Spleen (tissue), 13 donors: ENCODE measurements around the gene FBN1. TPM values are rescaled to one million over a fixed set of nuclear protein-coding genes. Genes with fewer than 3 reads are reported as not detected.

Source experiments
- DNase-seq: peaks from one replicate; pipeline ENCODE4 v3.0.0-alpha.2; 2020
- H3K27ac ChIP-seq, 8 donors: fragments of 200-600 bp; sonication (generic) in 7 of 8; 1 replicate in 4 of 8; 2 replicates in 4 of 8; pipeline versions ENCODE4 v1.5.0 to v1.8.0; 2016 to 2021; ENCODE audit warnings: inconsistent platforms in 4 of 8, mild to moderate bottlenecking in 4 of 8, moderate library complexity in 1 of 8
- H3K27me3 ChIP-seq, 7 donors: fragments of 200-600 bp; sonication (generic) in 6 of 7; replicated peaks in 1 of 7; 1 replicate in 4 of 7; 2 replicates in 3 of 7; pipeline versions ENCODE4 v1.5.0 to v1.8.0; 2016 to 2021; ENCODE audit warnings: inconsistent platforms in 3 of 7, mild to moderate bottlenecking in 1 of 7
- H3K36me3 ChIP-seq, 6 donors: fragments of 200-600 bp; sonication (generic) in 5 of 6; 1 replicate in 4 of 6; 2 replicates in 2 of 6; pipeline versions ENCODE4 v1.5.0 to v1.8.0; 2016 to 2021; ENCODE audit warnings: inconsistent platforms in 2 of 6
- H3K4me1 ChIP-seq, 6 donors: fragments of 200-600 bp; sonication (generic) in 5 of 6; 1 replicate in 3 of 6; 2 replicates in 3 of 6; pipeline versions ENCODE4 v1.5.0 to v1.8.0; 2016 to 2021; ENCODE audit warnings: inconsistent platforms in 3 of 6
- H3K4me3 ChIP-seq, 8 donors: fragments of 200-600 bp; sonication (generic) in 7 of 8; 1 replicate in 4 of 8; 2 replicates in 4 of 8; pipeline versions ENCODE4 v1.5.0 to v1.8.0; 2016 to 2021; ENCODE audit warnings: inconsistent platforms in 4 of 8, mild to moderate bottlenecking in 4 of 8, moderate library complexity in 2 of 8
- H3K9me3 ChIP-seq, 8 donors: fragments of 200-600 bp; sonication (generic) in 7 of 8; 1 replicate in 4 of 8; 2 replicates in 4 of 8; pipeline versions ENCODE4 v1.5.0 to v1.8.0; 2016 to 2021; ENCODE audit warnings: inconsistent platforms in 4 of 8
- POLR2A ChIP-seq, 3 donors: fragments of 450-650 bp; IDR thresholded peaks; one replicate each; pipeline ENCODE4 v1.5.1; 2017; ENCODE audit warnings: antibody characterized with exemption in 3 of 3, mild to moderate bottlenecking in 1 of 3
- POLR2AphosphoS5 ChIP-seq, 3 donors: sonication (generic); formaldehyde crosslinking; IDR thresholded peaks; one replicate each; pipeline ENCODE4 v1.5.1; 2017; ENCODE audit warnings: antibody characterized with exemption in 3 of 3
- WGBS, 5 donors: extraction: QIAGEN DNeasy Blood & Tissue Kit in 3 of 5; methylation state at CpG; one replicate each; pipeline versions ENCODE4 v1.1.5 to v1.1.7; 2013 to 2018; 5-methylcytosine and 5-hydroxymethylcytosine counted together
- intact Hi-C: fragments of 100-400 bp; cut with DNase I; formaldehyde crosslinking; loops from one replicate; pipeline ENCODE4 v1.15.0; 2023; ENCODE audit warnings: low total_unique reads
- long read RNA-seq, 2 donors: transcript quantifications; one replicate each; lab custom pipeline, GENCODE V29; 2026
- polyA plus RNA-seq, 3 donors: library from polyadenylated mRNA; stranded (reverse); fragments of 200-250 nt; gene quantifications; one replicate each; pipeline ENCODE4 v1.2.1, GENCODE V29; 2013
- total RNA-seq, 7 donors: library from RNA; depleted of rRNA in 3 of 7; stranded (reverse); fragments of >200 nt in 3 of 7; fragmentation: NEBNext Ultra II Directional in 4 of 7; extraction: Animal tissue kit (Norgen Biotek cat#: 25700) in 4 of 7; gene quantifications; one replicate each; pipeline versions ENCODE4 v1.1.0 to v1.2.1, GENCODE V29; 2016 to 2021
- TF ChIP-seq, protein P1 (sequence below), 11 experiments: fragments of 200-600 bp in 7 of 11; fragments of 450-650 bp in 4 of 11; sonication (generic) in 4 of 11; IDR thresholded peaks in 8 of 11; conservative IDR thresholded peaks in 3 of 11; 1 replicate in 7 of 11; 2 replicates in 4 of 11; pipeline versions ENCODE4 v1.4.0 to v1.8.0; 2016 to 2021; ENCODE audit warnings: antibody characterized with exemption in 11 of 11, inconsistent platforms in 4 of 11, mild to moderate bottlenecking in 1 of 11
- donor health status: healthy with polysubstance abuse.
- donor health status: DM: no; HTN: no; CAD: no; lungs with moderate emphysema.
- donor health status: DM: no; HTN: no; CAD: no.
- donor health status: Bipolar disorder and iron deficiency.
- donor health status: healthy.
- donor health status: DM: no; HTN: no; CAD: no.
- donor health status: DM: yes; HTN: yes; CAD: no.

FBN1 gene
- total RNA-seq (100 to 1,000 TPM in 2 of 7 donors, 10 to 100 TPM in 5; 27.2 to 139 (median 58.1) TPM), polyA plus RNA-seq (1 to 10 TPM; 3.2 to 6.7 (median 5.0) TPM)
- long read RNA-seq, donor 1, full-length matches to known transcripts, result 2 of 20 reads
- long read RNA-seq, donor 1, partial matches to known transcripts, result 18 of 20 reads
- long read RNA-seq, donor 1, other reads (novel, unspliced or antisense), result 0 of 20 reads
- long read RNA-seq, donor 2, result 0 reads

- H3K4me3 ChIP-seq, result peak within 1 kb of the TSS; percentile 61 to 86 (median 73)
- H3K27ac ChIP-seq, result peak within 1 kb of the TSS; percentile 71 to 89 (median 85)
- intact Hi-C loops, result no loop called here
- WGBS, 5 donors, result 1% methylated on average over 37 to 66 of the region's 66 CpGs
- peak in 1 of 3 donors; percentile 51 for TF ChIP-seq POLR2A (IDR thresholded peaks at IDR 0.05)
- peak; percentile 69 to 92 (median 86) for TF ChIP-seq POLR2AphosphoS5 (IDR thresholded peaks at IDR 0.05)
- TF ChIP-seq, protein P1, sequence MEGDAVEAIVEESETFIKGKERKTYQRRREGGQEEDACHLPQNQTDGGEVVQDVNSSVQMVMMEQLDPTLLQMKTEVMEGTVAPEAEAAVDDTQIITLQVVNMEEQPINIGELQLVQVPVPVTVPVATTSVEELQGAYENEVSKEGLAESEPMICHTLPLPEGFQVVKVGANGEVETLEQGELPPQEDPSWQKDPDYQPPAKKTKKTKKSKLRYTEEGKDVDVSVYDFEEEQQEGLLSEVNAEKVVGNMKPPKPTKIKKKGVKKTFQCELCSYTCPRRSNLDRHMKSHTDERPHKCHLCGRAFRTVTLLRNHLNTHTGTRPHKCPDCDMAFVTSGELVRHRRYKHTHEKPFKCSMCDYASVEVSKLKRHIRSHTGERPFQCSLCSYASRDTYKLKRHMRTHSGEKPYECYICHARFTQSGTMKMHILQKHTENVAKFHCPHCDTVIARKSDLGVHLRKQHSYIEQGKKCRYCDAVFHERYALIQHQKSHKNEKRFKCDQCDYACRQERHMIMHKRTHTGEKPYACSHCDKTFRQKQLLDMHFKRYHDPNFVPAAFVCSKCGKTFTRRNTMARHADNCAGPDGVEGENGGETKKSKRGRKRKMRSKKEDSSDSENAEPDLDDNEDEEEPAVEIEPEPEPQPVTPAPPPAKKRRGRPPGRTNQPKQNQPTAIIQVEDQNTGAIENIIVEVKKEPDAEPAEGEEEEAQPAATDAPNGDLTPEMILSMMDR (IDR thresholded peaks at IDR 0.05 in 8 of 11, conservative IDR thresholded peaks at IDR 0.05 in 3 of 11), result no peak
- no peaks in the 10 kb centered on the region for H3K9me3 ChIP-seq
- H3K4me1 ChIP-seq, result peaks cover 0 to 52% (median 33%) of the 10 kb centered on the region in 6 donors
- H3K27me3 ChIP-seq, result peaks cover 0 to 34% (median 25%) of the 10 kb centered on the region in 7 donors
- peak; percentile 83 for DNase-seq
- no peaks in the 10 kb centered on the region for H3K36me3 ChIP-seq
Observed at GRCh38 chr15:48645558-48646330, at the start of gene FBN1. TSS of gene FBN1 (minus strand) at chr15:48645709. CDS start at chr15:48644769, 940 bp downstream.

DNA sequence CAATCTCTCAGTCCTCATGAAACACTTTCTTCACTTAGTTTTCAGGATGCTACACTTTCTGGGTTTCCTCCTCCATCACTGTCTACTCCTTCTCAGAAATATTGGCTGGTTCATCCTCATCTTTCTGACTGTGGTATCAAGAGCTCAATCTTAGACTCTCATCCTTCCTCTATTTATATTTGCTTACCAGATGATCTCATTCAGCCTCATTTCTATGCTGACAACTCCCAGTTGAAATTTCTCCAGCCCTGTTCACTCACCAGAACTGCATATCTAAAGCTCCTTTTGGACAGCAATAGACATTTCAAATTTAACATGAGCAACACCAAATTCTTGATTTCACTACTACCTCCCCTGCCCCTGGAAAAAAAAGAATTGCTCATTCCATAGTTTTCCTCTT is 48.0 kb upstream of the FBN1 start:
- intact Hi-C loops, result no loop called here

DNA sequence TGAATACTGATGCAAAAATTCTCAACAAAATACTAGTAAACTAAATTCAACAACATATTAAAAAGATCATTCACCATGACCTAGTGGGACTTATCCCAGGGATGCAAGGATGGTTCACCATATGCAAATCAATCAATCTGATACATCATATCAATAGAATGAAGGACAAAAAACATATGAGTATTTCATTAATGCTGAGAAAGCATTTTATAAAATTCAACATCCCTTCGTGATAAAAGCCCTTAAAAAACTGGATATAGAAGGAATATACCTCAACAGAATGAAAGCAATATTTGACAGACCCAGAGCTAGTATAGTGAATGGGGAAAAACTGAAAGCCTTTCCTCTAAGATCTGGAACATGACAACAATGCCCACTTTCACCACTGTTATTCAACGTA is 43.0 kb upstream of the FBN1 start:
- TF ChIP-seq POLR2AphosphoS5 (IDR thresholded peaks at IDR 0.05), result no peak
- no peak for TF ChIP-seq POLR2A (IDR thresholded peaks at IDR 0.05)
- TF ChIP-seq, protein P1 (IDR thresholded peaks at IDR 0.05 in 8 of 11, conservative IDR thresholded peaks at IDR 0.05 in 3 of 11), result no peak
- intact Hi-C loops, result no loop called here
- Histone ChIP-seq H3K36me3 (no peaks in the 10 kb centered on the region), H3K27ac (no peak overlapping the region), H3K4me3 (no peak overlapping the region), H3K27me3 (no peaks in the 10 kb centered on the region), H3K4me1 (no peaks in the 10 kb centered on the region), H3K9me3 (peaks cover 0 to 17% (median 9%) of the 10 kb centered on the region in 8 donors)
- WGBS, 5 donors, result 45 to 47% (median 47%) methylated on average over 2 of the region's 2 CpGs
- DNase-seq, result no peak

More for the DNA sequence above, 48.0 kb upstream of the FBN1 start:
- TF ChIP-seq POLR2A (IDR thresholded peaks at IDR 0.05) (no peak), POLR2AphosphoS5 (IDR thresholded peaks at IDR 0.05) (no peak)
- TF ChIP-seq, protein P1 (IDR thresholded peaks at IDR 0.05 in 8 of 11, conservative IDR thresholded peaks at IDR 0.05 in 3 of 11), result no peak
- no peaks in the 10 kb centered on the region for H3K4me1 ChIP-seq
- no peak for DNase-seq
- H3K27me3 ChIP-seq, result no peaks in the 10 kb centered on the region
- no peak overlapping the region for H3K27ac ChIP-seq
- no peaks in the 10 kb centered on the region for H3K9me3 ChIP-seq
- no peak overlapping the region for H3K4me3 ChIP-seq
- no peaks in the 10 kb centered on the region for H3K36me3 ChIP-seq
